Fibroblast of lung (primary cell): ENCODE results near the gene HACL1. TPM values are rescaled to one million over a fixed set of nuclear protein-coding genes. Genes with fewer than 3 reads are reported as not detected.

Experiments
- DNase-seq, 2 donors: peaks; one replicate each; pipeline versions ENCODE4 v3.0.0 to v3.0.0-alpha.2; 2010; ENCODE audit warnings: low read depth in 2 of 2
- H2AFZ ChIP-seq: 2 replicates; pipeline ENCODE4 v1.5.1; 2012; ENCODE audit warnings: low read length, control low read depth, inconsistent platforms
- H3K27ac ChIP-seq: 2 replicates; pipeline ENCODE4 v1.5.1; 2011; ENCODE audit warnings: low read length, control low read depth; ENCODE audit not compliant: insufficient read depth
- H3K27me3 ChIP-seq: 2 replicates; pipeline ENCODE4 v1.5.1; 2011; ENCODE audit warnings: mild to moderate bottlenecking, low read length; ENCODE audit not compliant: control insufficient read depth, insufficient read depth
- H3K36me3 ChIP-seq: 2 replicates; pipeline ENCODE4 v1.5.1; 2011; ENCODE audit warnings: low read length; ENCODE audit not compliant: control insufficient read depth, insufficient read depth
- H3K4me1 ChIP-seq: 2 replicates; pipeline ENCODE4 v1.5.1; 2011; ENCODE audit warnings: low read length; ENCODE audit not compliant: control insufficient read depth, insufficient read depth; ENCODE audit errors: extremely low read depth
- H3K4me2 ChIP-seq: 2 replicates; pipeline ENCODE4 v1.5.1; 2011; ENCODE audit warnings: low read length, control low read depth; ENCODE audit not compliant: insufficient read depth; ENCODE audit errors: extremely low read depth
- H3K4me3 ChIP-seq, 4 experiments: fragments of 200-600 bp in 1 of 4; sonication (generic) in 1 of 4; replicated peaks in 1 of 4; 2 replicates each; pipeline ENCODE4 v1.5.1; 2011 to 2016; ENCODE audit warnings: low read length in 4 of 4, low read depth in 3 of 4, mild to moderate bottlenecking in 3 of 4, control low read depth in 2 of 4, inconsistent platforms in 1 of 4, mixed read lengths in 1 of 4; ENCODE audit not compliant: insufficient read depth in 1 of 4; ENCODE audit errors: control extremely low read depth in 1 of 4
- H3K79me2 ChIP-seq: 2 replicates; pipeline ENCODE4 v1.5.1; 2012; ENCODE audit warnings: mild to moderate bottlenecking, low read length, inconsistent platforms; ENCODE audit not compliant: control insufficient read depth, insufficient read depth
- H3K9ac ChIP-seq: 2 replicates; pipeline ENCODE4 v1.5.1; 2011; ENCODE audit warnings: mild to moderate bottlenecking, low read length, control low read depth; ENCODE audit not compliant: insufficient read depth
- H3K9me3 ChIP-seq: 2 replicates; pipeline ENCODE4 v1.5.1; 2012; ENCODE audit warnings: low read depth, low read length; ENCODE audit not compliant: control insufficient read depth, insufficient read depth
- H4K20me1 ChIP-seq: 2 replicates; pipeline ENCODE4 v1.5.1; 2011; ENCODE audit warnings: low read length; ENCODE audit not compliant: control insufficient read depth, insufficient read depth; ENCODE audit errors: extremely low read depth
- EZH2 ChIP-seq: IDR thresholded peaks from 2 replicates; pipeline ENCODE4 v1.5.1; 2012; ENCODE audit warnings: low read length, control low read depth, mild to moderate bottlenecking; ENCODE audit errors: missing control alignments
- polyA plus RNA-seq, 2 donors: library from polyadenylated mRNA; depleted of rRNA in 1 of 2; stranded (reverse) in 1 of 2; unstranded in 1 of 2; fragments of >200 nt; gene quantifications; 2 replicates each; pipeline ENCODE4 v1.2.1, GENCODE V29; 2011 to 2012; ENCODE audit warnings: missing spikeins in 1 of 2
- total RNA-seq: library from RNA; depleted of rRNA; stranded (reverse); fragments of >200 nt; gene quantifications from 2 replicates; pipeline ENCODE4 v1.2.1, GENCODE V29; 2014
- TF ChIP-seq, protein P1 (sequence below), 2 donors: IDR thresholded peaks in 1 of 2; conservative IDR thresholded peaks in 1 of 2; 1 replicate in 1 of 2; 2 replicates in 1 of 2; pipeline ENCODE4 v1.5.1; 2011 to 2012; ENCODE audit warnings: low read length in 2 of 2, control low read depth in 1 of 2, inconsistent platforms in 1 of 2, low read depth in 1 of 2, mild to moderate bottlenecking in 1 of 2

HACL1 gene
- total and polyA plus RNA-seq, 2 donors (not counting 1 experiment from before 2014, with no cell fraction given): 16.0 to 20.6 TPM

DNA sequence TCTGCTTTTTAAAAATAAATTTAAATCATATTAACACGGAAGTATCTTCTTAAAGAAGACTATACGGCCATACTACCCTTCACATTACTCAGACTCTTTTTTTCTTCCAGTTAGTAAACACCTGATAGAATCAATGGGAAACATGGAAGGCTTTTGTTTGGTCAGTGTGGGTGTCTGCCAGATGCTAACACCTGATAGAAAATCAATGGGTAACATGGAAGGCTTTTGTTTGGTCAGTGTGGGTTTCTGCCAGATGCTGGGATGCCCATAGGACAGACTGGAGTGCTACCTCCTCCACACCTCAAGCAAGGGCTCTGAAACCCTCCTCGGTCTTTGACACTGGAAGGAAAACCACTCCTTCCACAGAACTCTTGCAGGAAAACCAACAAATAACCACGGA lies 29.2 kb downstream of the HACL1 start:
- Histone ChIP-seq H3K36me3 (no peaks in the 10 kb centered on the region), H3K79me2 (no peaks in the 10 kb centered on the region), H3K27me3 (no peaks in the 10 kb centered on the region), H3K4me3 (no peak overlapping the region), H3K4me2 (no peak overlapping the region), H3K4me1 (no peaks in the 10 kb centered on the region), H3K9ac (no peak overlapping the region), H4K20me1 (no peaks in the 10 kb centered on the region), H3K27ac (no peak overlapping the region), H3K9me3 (no peaks in the 10 kb centered on the region), H2AFZ (no peak overlapping the region)
- no peak for TF ChIP-seq EZH2
- TF ChIP-seq, protein P1, sequence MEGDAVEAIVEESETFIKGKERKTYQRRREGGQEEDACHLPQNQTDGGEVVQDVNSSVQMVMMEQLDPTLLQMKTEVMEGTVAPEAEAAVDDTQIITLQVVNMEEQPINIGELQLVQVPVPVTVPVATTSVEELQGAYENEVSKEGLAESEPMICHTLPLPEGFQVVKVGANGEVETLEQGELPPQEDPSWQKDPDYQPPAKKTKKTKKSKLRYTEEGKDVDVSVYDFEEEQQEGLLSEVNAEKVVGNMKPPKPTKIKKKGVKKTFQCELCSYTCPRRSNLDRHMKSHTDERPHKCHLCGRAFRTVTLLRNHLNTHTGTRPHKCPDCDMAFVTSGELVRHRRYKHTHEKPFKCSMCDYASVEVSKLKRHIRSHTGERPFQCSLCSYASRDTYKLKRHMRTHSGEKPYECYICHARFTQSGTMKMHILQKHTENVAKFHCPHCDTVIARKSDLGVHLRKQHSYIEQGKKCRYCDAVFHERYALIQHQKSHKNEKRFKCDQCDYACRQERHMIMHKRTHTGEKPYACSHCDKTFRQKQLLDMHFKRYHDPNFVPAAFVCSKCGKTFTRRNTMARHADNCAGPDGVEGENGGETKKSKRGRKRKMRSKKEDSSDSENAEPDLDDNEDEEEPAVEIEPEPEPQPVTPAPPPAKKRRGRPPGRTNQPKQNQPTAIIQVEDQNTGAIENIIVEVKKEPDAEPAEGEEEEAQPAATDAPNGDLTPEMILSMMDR (conservative IDR thresholded peaks at IDR 0.05 in 1 of 2, IDR thresholded peaks at IDR 0.05 in 1 of 2; ENCODE audit: low read depth in 1 of 2, low read length in 2 of 2): no peak
- no peak for DNase-seq

DNA sequence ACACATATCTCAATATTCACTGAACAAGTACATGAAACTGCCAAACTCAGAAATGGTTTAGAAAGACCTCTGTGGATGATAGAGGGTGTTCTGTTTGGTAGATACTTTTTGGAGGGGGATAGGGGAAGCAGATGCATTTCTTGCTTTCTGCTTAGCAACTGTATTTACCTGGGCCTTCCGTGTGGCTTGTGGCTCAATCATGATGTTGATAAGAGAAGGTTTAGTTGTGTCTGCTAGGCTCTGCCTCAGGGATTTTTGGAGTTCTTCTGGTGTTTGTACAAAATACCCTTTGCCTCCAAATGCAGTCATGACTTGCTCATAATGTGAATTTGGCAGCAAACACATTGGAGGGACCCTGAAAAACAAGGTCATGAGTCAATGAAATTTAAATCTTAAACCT lies 38.2 kb downstream of the HACL1 start:
- no peak overlapping the region for H2AFZ ChIP-seq
- H4K20me1 ChIP-seq: no peaks in the 10 kb centered on the region
- H3K9ac ChIP-seq: no peak overlapping the region
- no peaks in the 10 kb centered on the region for H3K27me3 ChIP-seq
- H3K4me2 ChIP-seq: no peak overlapping the region
- H3K36me3 ChIP-seq: no peaks in the 10 kb centered on the region
- H3K79me2 ChIP-seq: no peaks in the 10 kb centered on the region
- H3K4me1 ChIP-seq: no peaks in the 10 kb centered on the region
- no peak for TF ChIP-seq EZH2
- TF ChIP-seq, protein P1 (conservative IDR thresholded peaks at IDR 0.05 in 1 of 2, IDR thresholded peaks at IDR 0.05 in 1 of 2; ENCODE audit: low read depth in 1 of 2, low read length in 2 of 2): no peak
- no peaks in the 10 kb centered on the region for H3K9me3 ChIP-seq
- H3K4me3 ChIP-seq: no peak overlapping the region
- no peak overlapping the region for H3K27ac ChIP-seq
- DNase-seq: no peak

DNA sequence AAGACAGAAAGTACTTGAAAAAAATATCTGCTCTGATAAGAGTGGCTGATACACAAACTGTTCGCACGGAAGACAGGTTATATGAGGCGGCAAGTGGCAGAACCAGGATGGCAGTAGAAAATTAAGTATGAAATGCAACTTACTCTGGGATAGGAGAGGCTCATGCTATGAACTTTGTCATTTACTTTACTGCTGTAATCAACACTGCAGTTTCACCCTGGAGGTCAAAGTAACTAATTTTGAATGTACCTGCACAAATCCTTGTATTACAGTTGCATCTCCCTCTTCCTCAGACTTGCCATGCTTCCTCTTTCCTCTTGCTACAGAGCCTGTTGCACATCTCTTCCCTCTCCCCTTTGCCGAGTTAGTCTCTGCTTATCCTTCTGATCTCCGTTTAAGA lies 38.8 kb downstream of the HACL1 start:
- no peaks in the 10 kb centered on the region for H3K27me3 ChIP-seq
- no peak overlapping the region for H3K27ac ChIP-seq
- no peak for DNase-seq
- H3K79me2 ChIP-seq: no peaks in the 10 kb centered on the region
- no peak overlapping the region for H3K4me2 ChIP-seq
- H3K4me1 ChIP-seq: no peaks in the 10 kb centered on the region
- H3K4me3 ChIP-seq: no peak overlapping the region
- H4K20me1 ChIP-seq: no peaks in the 10 kb centered on the region
- H3K36me3 ChIP-seq: no peaks in the 10 kb centered on the region
- H3K9me3 ChIP-seq: no peaks in the 10 kb centered on the region
- TF ChIP-seq, protein P1 (conservative IDR thresholded peaks at IDR 0.05 in 1 of 2, IDR thresholded peaks at IDR 0.05 in 1 of 2; ENCODE audit: low read depth in 1 of 2, low read length in 2 of 2): no peak
- TF ChIP-seq EZH2: no peak
- no peak overlapping the region for H2AFZ ChIP-seq
- no peak overlapping the region for H3K9ac ChIP-seq
